Sciatic nerve (tissue), 2 donors: ENCODE data around the gene MFRP. TPM values are rescaled to one million over a fixed set of nuclear protein-coding genes. Genes with fewer than 3 reads are reported as not detected.
A peak's percentile ranks its signal among the peaks of the same experiment; 100 is the strongest.

ENCODE experiments used
- ATAC-seq: fragments of 200-7000 bp; cut with Tn5 transposase; one replicate; pipeline ENCODE4 v1.9.1; 2020; ENCODE audit warnings: mild to moderate bottlenecking, moderate library complexity
- DNase-seq: peaks from one replicate; pipeline ENCODE4 v3.0.0-alpha.2; 2020; ENCODE audit warnings: low spot score
- intact Hi-C: fragments of 100-400 bp; cut with DNase I; formaldehyde crosslinking; loops from one replicate; pipeline ENCODE4 v1.14.2; 2022
- total RNA-seq: library from RNA; stranded (reverse); fragmentation: NEBNext Ultra II Directional; extraction: Animal tissue kit (Norgen Biotek cat#: 25700); gene quantifications from one replicate; pipeline ENCODE4 v1.2.1, GENCODE V29; 2021
- donor health status: DM: no; HTN: no; CAD: no.
- donor health status: DM: no; HTN: no; CAD: no.

The MFRP gene
- total RNA-seq, 1 donor from 2014 or later: not detected

DNA sequence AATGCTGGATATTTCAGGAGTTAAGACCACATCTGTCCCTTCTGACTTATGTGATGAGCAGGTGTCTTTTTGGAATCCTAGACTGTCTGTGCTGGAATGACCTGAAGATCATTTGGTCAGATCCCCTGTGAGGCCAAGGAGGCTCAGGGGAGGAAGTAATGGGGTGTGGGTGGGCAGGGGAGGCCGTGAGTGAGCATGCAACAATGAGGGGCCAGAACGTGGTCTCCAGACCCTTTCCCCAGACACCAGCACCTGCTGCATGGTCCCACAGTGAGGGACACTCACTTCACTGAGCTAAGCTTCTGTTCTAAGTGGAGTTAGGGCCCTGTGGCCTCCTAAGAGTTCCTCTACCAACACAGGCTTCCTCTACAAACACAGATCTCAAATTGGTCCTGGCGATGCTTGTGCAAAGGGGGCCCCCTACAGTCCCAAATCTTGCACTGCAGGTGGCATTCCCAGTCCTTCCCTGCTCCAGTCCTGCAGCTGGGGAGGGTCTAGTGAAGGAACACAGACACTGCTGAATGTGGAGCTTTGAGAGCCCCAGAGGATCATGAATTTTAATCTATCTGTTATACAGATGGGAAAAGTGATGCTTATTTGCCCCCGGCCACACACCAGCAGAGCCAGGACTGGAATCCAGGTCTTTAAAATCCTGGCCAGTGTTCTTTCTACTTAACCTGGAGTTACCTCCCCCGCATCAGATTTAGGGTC, 27.6 kb upstream of the MFRP start:
- DNase-seq (peak; percentile 87), ATAC-seq (peak; percentile 29)
- intact Hi-C loops: no loop called here

GRCh38 chr11:119373059-119373920, 26.8 kb upstream of the MFRP start:
- DNase-seq (no peak), ATAC-seq (no peak)
- intact Hi-C loops: no loop called here

DNA sequence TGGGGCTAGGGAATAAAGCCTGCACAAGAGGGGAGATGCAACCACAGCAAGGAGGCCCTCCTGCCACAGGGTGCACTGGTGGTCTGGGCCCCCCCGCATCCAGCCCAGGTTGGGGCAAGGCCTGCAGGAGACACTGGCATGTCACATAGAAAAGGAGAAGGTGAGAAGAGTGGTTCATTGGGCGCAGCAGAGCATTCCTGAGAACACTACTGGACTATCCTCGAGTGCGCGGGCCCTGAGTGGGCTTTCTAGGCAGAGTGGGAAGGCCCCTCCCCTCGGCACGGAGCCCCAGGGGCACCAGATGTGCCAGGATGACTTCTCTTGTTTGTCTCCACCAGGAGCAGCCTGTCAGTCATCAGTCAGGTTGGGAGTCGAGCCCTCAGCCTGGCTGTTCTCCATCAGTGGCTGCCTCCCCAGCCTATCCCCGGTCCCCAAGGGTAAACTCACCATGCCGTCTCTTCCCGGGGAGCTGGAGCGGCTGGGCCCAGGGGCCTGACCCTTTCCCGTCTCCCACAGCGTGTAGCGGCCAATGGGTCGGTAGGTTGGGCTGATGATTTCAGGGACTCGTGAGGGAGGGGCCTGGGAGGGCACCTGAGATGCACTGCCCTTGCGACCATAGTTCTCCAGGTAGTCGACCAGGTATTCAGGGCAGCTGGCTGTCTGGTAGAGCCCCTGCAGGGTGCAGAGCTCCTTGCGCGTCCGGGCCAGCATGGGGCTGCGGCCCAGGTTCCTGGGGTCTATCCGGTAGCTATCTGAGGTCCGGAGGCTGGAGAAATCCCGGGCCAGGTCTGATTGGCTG, 26.0 kb upstream of the MFRP start:
- no peak for ATAC-seq
- intact Hi-C loops: no loop called here
- no peak for DNase-seq

GRCh38 chr11:119371778-119372182, 25.3 kb upstream of the MFRP start:
- intact Hi-C loops: no loop called here
- DNase-seq: no peak
- no peak for ATAC-seq

- ATAC-seq (no peak), DNase-seq (no peak)
- intact Hi-C loops: no loop called here
These were observed 24.6 kb upstream of the MFRP start for GRCh38 chr11:119371067-119371601.

GRCh38 chr11:119370486-119371046, 24.1 kb upstream of the MFRP start:
- peak; percentile 6 for ATAC-seq
- no peak for DNase-seq
- intact Hi-C loops: no loop called here

DNA sequence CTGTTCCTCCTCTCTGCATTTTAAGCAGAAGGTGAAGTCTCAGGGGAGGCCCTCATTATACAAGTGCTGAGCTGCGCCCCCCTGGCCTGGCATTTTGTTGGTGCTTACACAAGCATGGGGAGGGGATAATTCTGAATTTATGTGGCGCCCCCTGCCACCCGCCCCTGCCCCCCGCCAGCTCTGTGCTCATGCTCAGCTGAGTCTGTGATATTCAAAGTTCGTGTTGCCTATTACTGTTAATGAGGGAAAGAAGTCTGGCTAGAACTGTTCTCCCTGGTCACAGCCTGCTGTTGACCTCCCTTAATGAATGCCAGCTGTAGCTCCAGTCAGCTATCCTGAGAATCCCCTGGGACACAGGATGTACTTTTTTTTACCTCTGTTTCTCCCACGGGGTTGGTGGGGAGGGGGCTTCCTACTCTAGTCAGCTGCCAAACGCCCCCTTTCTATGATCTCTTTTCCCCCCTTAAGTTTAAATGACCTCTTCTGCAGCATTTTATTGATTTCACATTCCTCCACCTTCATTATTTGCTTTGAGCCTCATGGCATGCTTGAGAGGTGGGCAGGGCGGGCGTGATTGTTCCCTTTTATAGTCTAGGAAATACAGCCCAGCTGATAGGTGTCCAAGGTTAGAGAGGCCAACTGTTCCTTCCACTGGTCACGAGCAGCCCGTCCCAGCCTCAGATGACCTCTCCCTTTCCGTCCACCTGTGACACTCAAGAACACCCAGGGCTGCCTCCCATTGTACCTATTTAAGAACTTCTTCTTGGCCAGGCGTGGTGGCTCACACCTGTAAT, 22.8 kb upstream of the MFRP start:
- no peak for DNase-seq
- no peak for ATAC-seq
- intact Hi-C loops: no loop called here

GRCh38 chr11:119368121-119369034, 21.9 kb upstream of the MFRP start:
- intact Hi-C loops: no loop called here
- ATAC-seq: peak; percentile 73
- DNase-seq: peak; percentile 72

- peak; percentile 38 for ATAC-seq
- no peak for DNase-seq
- intact Hi-C loops: no loop called here
These were observed 21.2 kb upstream of the MFRP start for GRCh38 chr11:119367661-119368120.

- DNase-seq (no peak), ATAC-seq (no peak)
- intact Hi-C loops: no loop called here
These were observed 20.4 kb upstream of the MFRP start for GRCh38 chr11:119366690-119367620.

- no peak for DNase-seq
- ATAC-seq: no peak
- intact Hi-C loops: no loop called here
These were observed 18.6 kb upstream of the MFRP start for GRCh38 chr11:119365071-119365591.

- intact Hi-C loops: no loop called here
- ATAC-seq: peak; percentile 34
- peak; percentile 77 for DNase-seq
These were observed 17.5 kb upstream of the MFRP start for GRCh38 chr11:119363851-119364590.

DNA sequence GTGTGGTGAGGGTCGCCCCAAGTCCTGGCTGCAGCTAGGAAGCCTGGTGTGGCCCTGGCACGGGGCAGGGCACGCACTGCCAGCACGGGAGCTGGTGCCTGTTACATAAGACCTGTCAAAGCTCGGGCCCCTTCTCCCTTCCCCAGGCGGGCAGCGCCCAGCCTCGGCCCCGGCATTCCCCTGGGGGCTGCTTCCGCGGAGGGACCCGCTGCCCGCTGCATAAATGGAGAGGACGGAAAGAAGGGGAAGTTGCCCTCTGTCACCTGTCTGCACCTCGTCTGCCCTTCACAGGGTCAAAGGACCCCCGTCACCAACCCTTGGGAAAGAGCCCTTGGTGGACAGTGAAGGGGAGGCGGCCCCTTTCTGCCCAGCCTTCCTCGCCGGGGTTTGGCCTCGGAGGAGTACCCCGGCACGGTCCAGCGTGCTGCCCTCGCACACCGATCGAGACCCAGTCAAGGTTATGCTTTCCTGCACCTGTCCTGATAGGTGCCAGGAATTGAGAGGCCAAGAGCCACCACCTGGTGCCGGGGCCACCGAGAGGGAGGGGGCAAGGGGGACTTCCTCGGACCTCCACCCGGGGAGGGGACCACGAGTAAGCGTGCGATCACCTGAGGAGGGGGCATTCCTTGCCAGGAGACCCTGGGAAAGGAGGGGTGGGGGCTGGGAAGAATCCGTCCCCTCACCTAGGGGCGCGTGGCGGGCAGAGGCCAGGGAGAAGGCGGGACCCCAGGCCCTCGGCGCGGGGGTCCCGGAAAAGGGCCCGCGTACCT, 16.8 kb upstream of the MFRP start:
- ATAC-seq (no peak), DNase-seq (no peak)
- intact Hi-C loops: no loop called here

DNA sequence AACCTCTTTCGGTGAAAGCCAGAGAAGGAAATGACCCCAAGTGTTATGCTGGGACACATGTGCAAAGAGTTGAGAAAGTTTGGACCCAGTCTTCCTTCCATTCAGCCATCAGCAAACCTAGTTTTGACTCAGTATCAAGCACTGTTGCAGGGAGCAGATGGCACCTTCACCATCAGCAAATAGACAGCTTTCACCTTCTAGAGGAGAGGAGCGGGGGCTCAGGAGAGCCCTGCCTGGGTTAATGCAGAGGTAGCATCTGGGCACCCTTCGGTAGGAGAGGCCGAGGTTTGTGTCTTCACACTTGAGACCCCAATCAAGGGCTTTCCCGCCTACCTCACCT, 16.2 kb upstream of the MFRP start:
- ATAC-seq (no peak), DNase-seq (no peak)
- intact Hi-C loops: no loop called here
